ENCODE data around the gene RYR1. TPM values are rescaled to one million over a fixed set of nuclear protein-coding genes. Genes with fewer than 3 reads are reported as not detected.
"Not testable (repeated sequence)": the region's sequence is repeated elsewhere in the genome, so short reads cannot be mapped to it uniquely, and the experiment has no call there.

Gene RYR1
- total RNA-seq, 2 experiments from 2014 or later, result 0.54 to 1.4 TPM

DNA sequence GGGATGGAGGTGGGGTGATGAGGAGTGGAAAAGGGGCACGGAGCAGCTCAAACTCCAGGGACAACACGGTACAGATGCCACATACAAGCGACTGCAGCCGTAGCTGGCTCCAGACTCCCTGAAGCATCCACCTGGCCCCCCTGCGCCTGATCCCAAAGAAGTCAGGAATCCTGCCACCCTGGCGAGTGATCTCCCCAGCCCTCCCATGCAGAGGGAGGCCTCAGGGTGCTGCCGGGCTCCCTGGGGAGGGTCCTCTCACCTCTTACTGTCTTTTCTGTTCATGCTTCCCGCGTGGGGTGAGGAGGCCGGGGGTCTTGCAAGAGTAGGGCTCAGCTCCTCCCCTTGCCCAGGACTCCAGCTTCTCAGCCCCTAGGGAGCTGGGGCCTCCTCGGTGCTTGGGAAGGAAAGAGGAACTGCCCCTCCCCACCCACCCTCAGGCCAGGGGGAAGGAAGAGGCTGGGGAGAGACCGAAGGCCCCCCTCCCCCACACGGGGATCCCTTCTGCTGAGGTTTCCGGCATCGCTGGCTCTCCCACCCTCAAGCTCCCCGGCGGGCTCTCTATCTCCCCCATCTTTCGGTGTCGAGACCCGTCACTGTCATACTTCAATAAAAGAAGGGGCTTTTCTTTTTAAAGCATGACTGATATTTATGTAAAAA, 7.6 kb upstream of the RYR1 start, which contains the start of gene RASGRP4:
TSS of gene RASGRP4 (minus strand) at position 410 of the 657 bp plus-strand sequence. CDS start at position 282, 128 bp downstream.
- intact Hi-C loops (cut with micrococcal nuclease; ENCODE audit: unreplicated experiment), result no loop called here
- Histone ChIP-seq H3K4me3 (ENCODE audit: low read depth, low read length, poor library complexity, severe bottlenecking) (no peak within 1 kb of the TSS), H3K4me2 (ENCODE audit: low read length) (0 out of 2 replicates have a peak within 1 kb of the TSS, but pooled peaks have one; percentile 0)

DNA sequence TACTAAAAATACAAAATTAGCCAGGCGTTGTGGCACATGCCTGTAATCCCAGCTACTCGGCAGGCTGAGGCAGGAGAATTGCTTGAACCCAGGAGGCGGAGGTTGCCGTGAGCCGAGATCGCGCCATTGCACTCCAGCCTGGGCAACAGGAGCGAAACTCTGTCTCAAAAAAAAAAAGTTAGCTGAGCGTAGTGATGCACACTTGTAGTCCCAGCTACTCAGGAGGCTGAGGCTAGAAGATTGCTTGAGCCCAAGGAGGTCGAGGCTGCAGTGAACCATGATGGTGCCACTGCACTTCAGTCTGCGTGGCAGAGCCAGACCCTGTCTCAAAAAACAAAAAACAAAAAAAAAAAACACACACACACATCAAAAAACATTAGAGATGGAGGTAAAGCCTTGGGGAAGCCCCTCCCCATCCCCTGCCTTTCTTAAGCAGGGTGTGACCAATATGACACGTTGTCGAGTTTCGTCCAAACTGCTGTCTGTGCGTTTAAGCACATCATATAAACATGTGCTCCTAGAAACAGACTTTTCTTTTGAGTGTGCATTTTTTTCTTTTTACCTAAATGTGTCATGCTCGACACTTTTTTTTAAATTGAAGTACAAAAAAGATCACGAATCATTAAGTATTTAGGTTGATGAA, 6.3 kb upstream of the RYR1 start:
- H3K36me3 ChIP-seq (ENCODE audit: insufficient read depth, low read length); POLR2A ChIA-PET; H3K27ac ChIP-seq (ENCODE audit: low read depth, low read length, poor library complexity, severe bottlenecking); BruUV-seq (replicated peaks); H3K79me2 ChIP-seq (ENCODE audit: insufficient read depth, low read depth, low read length); H4K20me1 ChIP-seq (ENCODE audit: insufficient read depth, low read length); H3K9me2 ChIP-seq (ENCODE audit: insufficient read depth, low read length); CTCF ChIA-PET (ENCODE audit: unreplicated experiment); H2AFZ ChIP-seq (ENCODE audit: low read length); H3K4me1 ChIP-seq (ENCODE audit: insufficient read depth, low read length, poor library complexity, severe bottlenecking); H3K9me3 ChIP-seq (ENCODE audit: low read length); intact Hi-C loops (cut with micrococcal nuclease; ENCODE audit: unreplicated experiment); DNase-seq (ENCODE audit: low spot score); H3K4me3 ChIP-seq (ENCODE audit: low read depth, low read length, poor library complexity, severe bottlenecking): not testable (repeated sequence)
- H3K4me2 ChIP-seq (ENCODE audit: low read length), result 0 out of 2 replicates have a peak overlapping the region, but pooled peaks have one; percentile 0

More for the DNA sequence above, 7.6 kb upstream of the RYR1 start, which contains the start of gene RASGRP4:
- BruUV-seq (replicated peaks), result no TSS peak
- Histone ChIP-seq H3K9me2 (ENCODE audit: insufficient read depth, low read length) (no peaks in the 10 kb centered on the region), H3K27ac (ENCODE audit: low read depth, low read length, poor library complexity, severe bottlenecking) (no peak within 1 kb of the TSS), H3K4me1 (ENCODE audit: insufficient read depth, low read length, poor library complexity, severe bottlenecking) (no peaks in the 10 kb centered on the region), H3K9me3 (ENCODE audit: low read length) (no peaks in the 10 kb centered on the region), H3K36me3 (ENCODE audit: insufficient read depth, low read length) (no peaks in the 10 kb centered on the region), H4K20me1 (ENCODE audit: insufficient read depth, low read length) (no peaks in the 10 kb centered on the region), H3K79me2 (ENCODE audit: insufficient read depth, low read depth, low read length) (no peaks in the 10 kb centered on the region), H2AFZ (ENCODE audit: low read length) (no peak within 1 kb of the TSS)
- DNase-seq (ENCODE audit: low spot score), result no peak
- TF ChIP-seq, protein P1, sequence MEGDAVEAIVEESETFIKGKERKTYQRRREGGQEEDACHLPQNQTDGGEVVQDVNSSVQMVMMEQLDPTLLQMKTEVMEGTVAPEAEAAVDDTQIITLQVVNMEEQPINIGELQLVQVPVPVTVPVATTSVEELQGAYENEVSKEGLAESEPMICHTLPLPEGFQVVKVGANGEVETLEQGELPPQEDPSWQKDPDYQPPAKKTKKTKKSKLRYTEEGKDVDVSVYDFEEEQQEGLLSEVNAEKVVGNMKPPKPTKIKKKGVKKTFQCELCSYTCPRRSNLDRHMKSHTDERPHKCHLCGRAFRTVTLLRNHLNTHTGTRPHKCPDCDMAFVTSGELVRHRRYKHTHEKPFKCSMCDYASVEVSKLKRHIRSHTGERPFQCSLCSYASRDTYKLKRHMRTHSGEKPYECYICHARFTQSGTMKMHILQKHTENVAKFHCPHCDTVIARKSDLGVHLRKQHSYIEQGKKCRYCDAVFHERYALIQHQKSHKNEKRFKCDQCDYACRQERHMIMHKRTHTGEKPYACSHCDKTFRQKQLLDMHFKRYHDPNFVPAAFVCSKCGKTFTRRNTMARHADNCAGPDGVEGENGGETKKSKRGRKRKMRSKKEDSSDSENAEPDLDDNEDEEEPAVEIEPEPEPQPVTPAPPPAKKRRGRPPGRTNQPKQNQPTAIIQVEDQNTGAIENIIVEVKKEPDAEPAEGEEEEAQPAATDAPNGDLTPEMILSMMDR (conservative IDR thresholded peaks at IDR 0.05; ENCODE audit: low read length), result no peak
- TF ChIP-seq EZH2phosphoT487 (IDR thresholded peaks at IDR 0.05; ENCODE audit: borderline replicate concordance, low read depth, low read length), result no peak
- CTCF ChIA-PET (ENCODE audit: unreplicated experiment), result interaction anchor here (0.6 kb wide), 1 partner anchor 222 kb away, joined by 3 read pairs; the partner anchor contains the start of gene ACTN4
- POLR2A ChIA-PET, result interaction anchor here (0.6 kb wide), 2 partner anchors 134 to 154 kb away, joined by 3 read pairs; no protein-coding TSS in a partner anchor

DNA sequence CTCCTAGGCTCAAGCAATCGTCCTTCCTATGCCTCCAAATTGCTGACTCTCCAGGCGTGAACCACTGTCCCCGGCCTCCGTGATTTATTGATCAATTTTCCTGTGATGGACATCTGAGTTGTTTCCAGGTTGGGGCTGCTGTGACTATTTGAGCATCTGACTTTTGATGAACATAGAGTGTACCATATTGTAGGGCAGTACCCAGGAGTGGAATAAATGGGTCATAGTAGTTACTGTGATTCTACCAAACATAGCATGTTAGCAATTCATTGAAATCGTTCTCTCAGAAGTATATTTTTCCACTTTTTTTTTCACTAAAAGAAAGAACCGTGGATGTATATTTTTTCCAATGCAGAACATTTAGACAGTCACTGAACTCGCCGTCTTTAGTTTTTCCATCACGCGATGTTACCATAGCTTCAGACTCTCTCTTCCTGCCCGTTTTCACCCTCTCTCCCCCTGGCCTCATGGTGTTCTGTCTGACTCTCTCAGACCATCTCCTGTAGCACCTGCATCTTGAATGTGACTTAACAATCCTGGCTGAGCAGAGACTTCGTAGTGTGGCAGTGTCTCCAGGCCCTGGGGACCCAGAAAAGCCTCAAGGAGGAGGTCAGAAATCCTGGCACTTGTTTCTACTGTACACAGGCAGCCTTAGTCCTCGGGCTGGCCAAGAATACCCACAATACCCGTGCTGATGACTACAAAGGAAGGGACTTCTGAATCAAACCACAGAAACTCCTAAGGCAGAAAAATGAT, 4.3 kb upstream of the RYR1 start:
- Histone ChIP-seq H3K4me1 (ENCODE audit: insufficient read depth, low read length, poor library complexity, severe bottlenecking) (no peaks in the 10 kb centered on the region), H3K36me3 (ENCODE audit: insufficient read depth, low read length) (no peaks in the 10 kb centered on the region), H3K9me3 (ENCODE audit: low read length) (no peaks in the 10 kb centered on the region), H3K79me2 (ENCODE audit: insufficient read depth, low read depth, low read length) (no peaks in the 10 kb centered on the region), H3K27ac (ENCODE audit: low read depth, low read length, poor library complexity, severe bottlenecking) (no peak overlapping the region), H3K4me3 (ENCODE audit: low read depth, low read length, poor library complexity, severe bottlenecking) (no peak overlapping the region), H4K20me1 (ENCODE audit: insufficient read depth, low read length) (no peaks in the 10 kb centered on the region), H3K4me2 (ENCODE audit: low read length) (no peak overlapping the region), H3K9me2 (ENCODE audit: insufficient read depth, low read length) (no peaks in the 10 kb centered on the region), H2AFZ (ENCODE audit: low read length) (no peak overlapping the region)
- no TSS peak for BruUV-seq (replicated peaks)
- intact Hi-C loops (cut with micrococcal nuclease; ENCODE audit: unreplicated experiment), result no loop called here
- CTCF ChIA-PET (ENCODE audit: unreplicated experiment), result no interaction called here
- no peak for DNase-seq (ENCODE audit: low spot score)
- POLR2A ChIA-PET, result no interaction called here
- TF ChIP-seq, protein P1 (conservative IDR thresholded peaks at IDR 0.05; ENCODE audit: low read length), result no peak
- TF ChIP-seq EZH2phosphoT487 (IDR thresholded peaks at IDR 0.05; ENCODE audit: borderline replicate concordance, low read depth, low read length), result no peak

Data from OCI-LY7 (cell line).